ENCODE measurements around the gene EGFL6. TPM values are rescaled to one million over a fixed set of nuclear protein-coding genes. Genes with fewer than 3 reads are reported as not detected.

Gene EGFL6
- 0.44 TPM for polyA plus RNA-seq (2013, experiment 1 of 2; ENCODE audit: insufficient read length)
- 0.51 TPM for polyA plus RNA-seq (2013, experiment 2 of 2; ENCODE audit: insufficient read length)

DNA sequence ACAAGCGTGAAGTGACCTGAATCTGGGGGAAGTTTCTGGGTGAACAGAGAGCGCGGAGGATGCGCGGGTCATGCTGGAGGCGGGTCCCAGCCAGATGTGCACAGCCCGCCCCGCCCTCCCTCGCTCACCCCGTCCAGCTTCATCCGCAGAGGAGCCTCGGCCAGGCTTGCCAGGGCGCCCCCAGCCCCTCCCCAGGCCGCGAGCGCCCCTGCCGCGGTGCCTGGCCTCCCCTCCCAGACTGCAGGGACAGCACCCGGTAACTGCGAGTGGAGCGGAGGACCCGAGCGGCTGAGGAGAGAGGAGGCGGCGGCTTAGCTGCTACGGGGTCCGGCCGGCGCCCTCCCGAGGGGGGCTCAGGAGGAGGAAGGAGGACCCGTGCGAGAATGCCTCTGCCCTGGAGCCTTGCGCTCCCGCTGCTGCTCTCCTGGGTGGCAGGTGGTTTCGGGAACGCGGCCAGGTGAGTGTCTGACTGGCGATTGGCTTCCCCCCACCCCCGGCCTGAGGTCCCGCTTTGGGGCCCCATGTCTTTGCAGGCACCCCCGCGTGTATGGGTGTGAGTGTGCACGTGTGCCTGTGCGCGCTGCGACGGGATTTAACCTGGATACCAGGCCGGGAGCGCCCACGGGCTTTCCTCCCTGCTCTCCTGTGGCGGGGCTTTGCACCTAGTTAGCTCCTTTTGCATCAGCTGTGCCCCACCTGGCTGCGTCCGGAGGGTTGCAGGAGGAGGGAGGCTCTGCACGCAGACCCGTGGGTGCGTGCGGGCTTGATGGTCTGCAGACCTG, at the start of gene EGFL6:
TSS of gene EGFL6 (plus strand) at position 123 of the 782 bp plus-strand sequence. CDS start at position 384, 261 bp downstream.
- no peak for DNase-seq

- no peak for DNase-seq
These were observed 49.0 kb upstream of the EGFL6 start for GRCh38 chrX:13520351-13520750.

DNA sequence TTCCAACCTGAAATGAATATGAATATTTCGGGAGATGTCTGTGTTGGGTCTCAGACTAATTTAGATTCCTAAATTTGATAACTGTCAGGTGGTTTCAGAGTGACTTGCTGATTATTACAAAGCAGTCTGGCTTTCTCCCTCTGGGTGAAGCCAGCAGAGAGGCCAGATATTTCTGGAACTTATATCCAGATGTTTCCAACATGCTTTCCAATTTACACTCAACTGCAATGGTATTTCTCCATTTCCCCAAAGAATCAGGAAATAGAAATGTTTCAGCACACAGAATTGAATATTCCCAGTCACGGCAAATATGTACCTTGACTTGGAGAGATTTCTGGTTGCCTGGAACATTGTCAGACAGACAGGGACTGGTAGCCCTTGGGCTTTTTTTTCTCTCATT, 48.5 kb upstream of the EGFL6 start:
- DNase-seq: peak; percentile 71

GRCh38 chrX:13522811-13523210, 46.6 kb upstream of the EGFL6 start:
- DNase-seq: no peak

DNA sequence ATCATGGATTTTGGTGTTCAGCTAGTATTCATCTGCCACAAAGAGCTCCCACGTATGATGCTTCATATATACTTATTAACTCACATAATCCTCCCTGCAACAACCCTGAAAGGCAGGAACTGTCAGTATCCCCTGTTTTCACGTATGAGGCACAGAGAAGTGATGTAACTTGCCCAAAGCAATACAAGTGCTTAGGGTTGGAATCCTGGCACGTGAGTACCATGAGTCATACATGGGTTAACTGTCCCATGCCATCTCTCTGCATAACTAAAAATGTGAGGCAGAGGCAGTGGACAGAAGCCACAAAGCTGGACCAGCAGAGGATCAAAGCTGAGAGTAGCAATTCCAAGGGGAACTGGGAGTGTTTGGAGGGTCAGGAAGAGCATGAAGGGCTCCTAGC, 35.7 kb upstream of the EGFL6 start:
- DNase-seq: peak; percentile 15

- no peak for DNase-seq
These were observed 33.8 kb upstream of the EGFL6 start for GRCh38 chrX:13535376-13536165.

- DNase-seq: no peak
These were observed 32.9 kb upstream of the EGFL6 start for GRCh38 chrX:13536551-13536950.

DNA sequence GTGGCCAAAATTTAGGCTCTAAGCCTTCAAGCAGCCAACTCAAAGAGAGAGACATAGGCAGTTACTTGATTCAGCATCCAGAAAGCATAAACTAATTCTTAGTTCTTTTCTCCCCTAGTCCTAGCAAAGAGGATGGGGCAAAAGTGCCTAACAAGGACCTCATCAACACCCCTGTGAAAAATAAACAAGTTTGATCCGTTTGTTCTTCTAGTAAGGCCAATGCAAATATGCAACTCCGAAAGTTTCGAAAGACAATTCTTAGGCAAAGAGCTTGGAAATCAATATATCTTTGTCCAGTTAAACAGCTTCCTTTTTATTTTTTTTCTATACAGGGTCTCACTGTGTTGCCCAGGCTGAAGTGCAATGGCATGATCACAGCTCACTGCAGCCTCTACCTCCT, 31.0 kb upstream of the EGFL6 start:
- no peak for DNase-seq

DNA sequence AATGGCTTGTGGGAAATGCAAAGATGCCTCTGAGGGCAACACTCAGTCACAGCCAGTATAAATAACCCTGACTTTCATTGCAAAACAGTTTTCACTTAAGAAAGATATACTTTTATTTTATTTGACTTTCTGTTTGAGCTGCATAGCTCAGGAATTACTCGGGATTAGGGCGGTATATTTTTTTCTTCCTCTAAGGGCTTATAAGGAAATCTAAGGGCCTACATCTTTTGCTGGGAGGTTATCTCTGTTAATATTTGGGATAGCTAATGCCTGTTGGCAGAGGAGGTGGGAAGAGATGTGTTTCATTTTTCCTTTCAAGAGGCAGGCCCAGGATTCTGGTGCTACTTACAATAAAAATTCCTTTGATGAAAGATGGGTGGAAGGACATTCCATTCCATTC, 28.8 kb upstream of the EGFL6 start:
- peak; percentile 4 for DNase-seq

DNA sequence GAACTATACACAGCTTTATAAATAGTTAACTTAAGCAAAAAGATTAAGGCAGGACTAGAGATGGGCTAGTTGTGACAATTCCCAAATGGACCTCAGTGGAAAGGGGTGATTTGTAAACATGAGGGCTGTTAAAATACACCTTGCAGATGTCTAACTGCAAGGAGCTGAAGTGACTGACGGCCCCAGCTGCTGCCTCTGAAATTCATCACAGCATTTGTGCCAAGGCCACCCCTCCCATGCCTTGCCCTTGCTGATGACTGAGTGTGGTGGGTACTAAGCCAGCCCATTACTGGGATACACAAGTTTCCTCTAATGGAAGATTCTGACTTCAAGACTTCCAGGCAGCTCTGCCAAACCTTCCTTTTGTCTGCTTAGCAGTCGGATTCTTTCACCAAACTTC, 23.7 kb upstream of the EGFL6 start:
- DNase-seq: no peak

DNA sequence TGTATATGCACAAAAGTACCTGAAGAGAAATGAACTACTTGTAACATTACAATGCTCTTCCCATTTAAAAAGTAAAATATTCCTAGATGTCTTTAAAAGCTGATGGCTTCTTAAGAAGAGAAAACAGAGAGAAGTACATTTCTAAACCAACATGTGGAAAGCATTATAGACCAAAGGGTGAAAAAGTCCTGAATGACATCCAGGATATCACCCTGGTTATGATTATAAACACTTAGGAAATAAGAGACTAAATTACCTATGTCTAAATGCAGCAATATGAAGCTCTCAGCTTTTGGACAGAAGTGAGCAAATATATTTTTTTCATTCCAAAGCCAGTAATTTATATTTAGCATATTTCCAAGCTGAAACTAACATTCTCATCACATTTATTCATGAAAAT, 21.7 kb upstream of the EGFL6 start:
- no peak for DNase-seq

- no peak for DNase-seq
These were observed 19.1 kb upstream of the EGFL6 start for GRCh38 chrX:13550346-13550745.

GRCh38 chrX:13551610-13552009, 17.8 kb upstream of the EGFL6 start:
- DNase-seq: no peak

DNA sequence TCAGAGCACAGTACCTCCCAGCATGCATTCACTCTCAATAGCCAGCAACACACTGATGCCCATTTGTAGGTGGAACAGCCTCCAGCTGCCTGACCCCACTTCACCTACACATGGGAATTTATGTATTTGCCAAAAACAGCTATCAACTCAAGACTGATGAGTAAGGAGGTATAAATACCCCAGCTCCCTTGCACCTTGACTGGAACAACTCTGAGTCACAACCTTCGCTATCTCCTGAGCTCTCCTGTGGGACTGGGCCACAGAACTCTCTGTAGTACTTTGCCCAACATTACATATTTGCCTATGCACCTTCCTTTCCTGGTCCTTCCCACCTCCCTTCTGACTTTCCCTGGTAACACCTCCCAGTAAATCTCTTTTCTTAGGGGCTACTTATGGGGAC, 16.5 kb upstream of the EGFL6 start:
- no peak for DNase-seq

- DNase-seq: no peak
These were observed 3.9 kb upstream of the EGFL6 start for GRCh38 chrX:13565511-13565910.

DNA sequence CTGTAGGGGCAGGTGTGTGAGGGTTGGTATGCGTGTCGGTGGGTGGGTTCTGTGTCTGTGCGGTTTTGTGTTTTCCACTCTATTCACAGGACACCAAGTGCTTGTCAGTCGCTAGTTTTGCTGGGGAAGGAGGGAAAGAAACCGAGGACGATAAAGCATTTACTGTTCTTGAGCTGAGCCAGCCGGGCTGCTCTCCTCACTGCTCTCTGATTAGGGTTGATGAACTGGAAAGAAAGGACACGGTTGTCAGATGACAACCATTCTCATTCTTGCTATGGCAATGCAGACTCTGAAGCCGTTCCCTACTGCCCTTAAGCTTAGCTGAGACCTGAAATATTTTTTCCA, 832 bp downstream of the EGFL6 start:
- DNase-seq: no peak

- no peak for DNase-seq
These were observed 1.7 kb downstream of the EGFL6 start for GRCh38 chrX:13571136-13571535.

- DNase-seq: no peak
These were observed 5.2 kb downstream of the EGFL6 start for GRCh38 chrX:13574600-13574999.

DNA sequence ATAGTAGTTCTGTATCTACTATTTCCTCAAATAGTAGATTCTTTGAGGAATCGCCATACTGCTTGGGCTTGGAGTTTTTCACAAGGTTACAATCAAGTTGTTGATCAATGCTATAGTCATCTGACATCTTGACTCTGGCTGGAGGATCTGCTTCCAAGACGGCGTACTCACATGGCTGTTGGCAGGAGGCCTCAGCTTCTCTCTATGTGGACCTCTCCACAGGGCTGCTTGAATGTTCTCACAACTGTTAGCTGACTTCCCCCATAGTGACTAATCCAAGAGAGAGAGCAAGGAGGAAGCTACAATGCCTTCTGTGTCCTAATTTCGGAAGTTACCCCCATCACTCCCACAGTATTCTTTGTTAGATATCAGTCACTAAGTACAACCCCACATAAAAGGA, 10.3 kb downstream of the EGFL6 start:
- no peak for DNase-seq

DNA sequence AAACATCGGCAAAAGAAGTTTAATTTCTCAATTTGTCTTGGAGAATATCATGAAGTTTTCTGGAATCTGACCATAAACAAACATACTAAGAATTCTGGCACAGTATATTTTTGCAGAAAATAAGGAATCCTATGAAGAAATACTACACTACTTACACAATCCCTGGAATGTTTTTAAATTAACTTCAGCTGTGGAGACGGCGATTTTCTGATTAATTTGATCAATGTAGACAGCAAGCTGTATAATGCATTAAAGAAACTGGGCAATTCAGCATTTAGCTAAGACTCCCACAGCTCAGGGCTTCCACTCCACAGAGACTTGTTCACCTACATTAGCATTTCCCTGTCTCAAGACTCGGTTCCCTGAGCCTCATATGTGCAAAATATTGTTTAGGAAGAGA, 12.2 kb downstream of the EGFL6 start:
- DNase-seq: peak; percentile 73

- no peak for DNase-seq
These were observed 18.5 kb downstream of the EGFL6 start for GRCh38 chrX:13587786-13588477.

DNA sequence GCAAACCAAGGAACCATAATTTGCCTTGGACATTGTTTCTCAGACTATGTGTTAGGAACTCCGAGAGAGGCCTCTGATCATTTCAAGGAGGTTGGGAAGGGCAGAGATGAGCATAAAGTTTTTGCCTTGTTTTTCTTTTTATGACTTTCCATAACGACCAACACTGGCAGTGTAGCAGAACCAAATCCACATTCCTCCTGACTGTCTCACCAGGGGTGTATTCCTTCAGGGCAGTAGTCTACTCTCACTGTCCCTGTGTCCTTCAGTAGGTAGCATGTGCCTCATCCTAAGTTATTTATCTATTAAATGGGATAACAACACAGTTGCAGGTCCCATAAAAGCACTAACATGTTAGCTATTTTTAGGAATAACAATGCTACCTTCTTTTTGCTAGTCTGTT, 20.8 kb downstream of the EGFL6 start:
- no peak for DNase-seq

DNA sequence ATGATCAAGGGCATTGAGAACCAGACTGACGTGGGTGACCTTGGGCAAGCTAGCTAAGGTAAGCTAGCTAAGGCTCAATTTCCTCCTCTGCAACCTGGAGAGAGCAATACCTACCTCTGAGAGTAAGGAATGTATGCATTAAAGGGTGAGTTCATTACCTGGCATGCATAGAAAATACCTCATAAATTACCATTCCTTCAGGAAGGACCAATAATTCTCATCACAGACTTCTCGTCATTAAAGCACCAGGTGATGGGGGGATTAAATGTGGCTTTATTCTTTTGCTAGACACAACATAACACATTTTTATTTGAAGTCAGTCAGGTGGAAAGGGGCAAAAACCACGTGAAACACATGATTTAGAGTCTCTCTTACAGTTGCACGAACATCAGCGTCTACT, 21.5 kb downstream of the EGFL6 start:
- DNase-seq: no peak
